HG03575 (cell line): ENCODE measurements around the gene HEYL.

ENCODE experiments used
- ATAC-seq: cut with Tn5 transposase; IDR thresholded peaks from one replicate; pipeline ENCODE4 v1.9.1; 2021; ENCODE audit not compliant: unreplicated experiment, insufficient number of reproducible peaks, low FRiP score; ENCODE audit errors: extremely low read depth

Gene HEYL

GRCh38 chr1:39639305-39640130 lies at the start of gene HEYL:
Gene HEYL (minus strand): TSS chr1:39639643. CDS start chr1:39639625, 18 bp downstream.
- ATAC-seq: no peak

DNA sequence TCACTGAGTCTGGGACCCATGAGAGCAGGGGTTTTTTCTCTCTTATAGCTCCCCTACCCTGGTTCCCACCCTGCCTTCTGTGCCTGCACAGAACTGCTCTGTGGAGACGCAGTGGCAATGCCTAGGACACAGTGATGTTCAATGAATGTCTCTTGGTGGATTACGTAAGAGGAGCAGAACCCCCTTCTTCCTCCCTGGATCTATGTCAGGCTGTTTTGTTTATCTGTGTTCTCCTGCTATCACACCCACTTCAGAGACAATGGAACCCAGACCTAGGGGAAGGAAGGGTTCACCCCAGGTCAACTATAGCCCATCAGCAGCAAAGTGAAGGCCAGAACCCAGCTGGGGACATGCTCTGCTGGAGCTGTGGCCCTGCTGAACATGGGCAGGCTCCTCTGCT lies 49.8 kb upstream of the HEYL start:
- ATAC-seq: no peak

GRCh38 chr1:39688706-39689105 lies 49.3 kb upstream of the HEYL start:
- ATAC-seq: no peak

- no peak for ATAC-seq
These were observed 47.8 kb upstream of the HEYL start for GRCh38 chr1:39687243-39687642.

- no peak for ATAC-seq
These were observed 45.6 kb upstream of the HEYL start for GRCh38 chr1:39685071-39685470.

- ATAC-seq: no peak
These were observed 44.8 kb upstream of the HEYL start for GRCh38 chr1:39684313-39684664.

DNA sequence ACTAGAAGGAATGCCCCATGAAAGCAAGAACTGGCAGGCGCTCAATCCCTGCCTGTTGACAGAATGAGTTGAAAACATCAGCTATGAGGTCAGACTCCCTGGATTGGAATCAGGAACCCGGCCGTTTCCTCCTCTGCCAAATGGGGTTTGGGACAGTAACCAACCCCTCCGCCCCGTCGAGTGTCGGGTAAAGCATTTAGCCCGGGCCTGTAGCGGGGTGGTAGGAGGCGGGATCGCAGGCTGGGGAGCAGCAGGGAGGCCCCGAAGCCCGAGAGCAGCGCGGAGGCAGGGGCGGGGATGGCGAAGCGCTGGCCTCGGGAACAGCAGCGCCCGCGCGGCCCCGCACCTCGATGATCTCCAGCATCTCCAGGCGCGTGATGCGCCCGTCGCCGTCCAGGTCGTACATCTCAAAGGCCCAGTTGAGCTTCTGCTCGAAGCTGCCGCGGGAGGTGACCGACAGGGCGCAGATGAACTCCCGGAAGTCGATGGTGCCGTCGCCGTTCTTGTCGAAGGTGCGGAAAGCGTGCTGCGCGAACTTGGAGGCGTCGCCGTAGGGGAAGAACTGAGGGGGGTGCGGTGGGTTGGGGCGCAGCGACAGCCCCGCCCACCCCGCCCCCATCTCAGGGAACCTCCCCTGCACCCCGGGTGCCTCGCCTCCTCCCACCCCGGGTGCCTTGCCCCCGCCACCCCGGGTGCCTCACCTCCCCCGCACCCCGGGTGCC lies 44.3 kb upstream of the HEYL start:
- no peak for ATAC-seq

DNA sequence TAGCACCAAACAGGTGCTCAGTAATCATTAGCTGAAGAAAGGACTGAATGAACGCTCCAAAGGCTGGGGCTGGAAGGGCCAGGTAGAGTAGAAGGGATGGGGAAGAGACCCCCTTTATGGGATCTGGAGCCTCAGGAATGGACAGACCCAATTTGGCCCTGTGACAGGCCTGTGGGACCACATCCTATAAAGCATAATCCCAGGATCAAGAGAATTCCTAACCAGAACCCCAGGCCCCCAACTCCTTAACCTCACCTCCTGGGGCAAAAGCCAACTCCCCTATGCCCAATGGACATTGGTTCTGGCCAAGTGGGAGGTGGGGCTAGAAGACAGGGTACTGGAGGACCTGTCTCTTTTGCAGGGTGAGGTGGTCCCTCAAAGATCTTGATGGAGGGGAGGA lies 42.6 kb upstream of the HEYL start:
- ATAC-seq: no peak

- no peak for ATAC-seq
These were observed 41.9 kb upstream of the HEYL start for GRCh38 chr1:39681294-39681693.

- ATAC-seq: no peak
These were observed 41.3 kb upstream of the HEYL start for GRCh38 chr1:39680751-39681150.

- no peak for ATAC-seq
These were observed 40.4 kb upstream of the HEYL start for GRCh38 chr1:39679821-39680220.

DNA sequence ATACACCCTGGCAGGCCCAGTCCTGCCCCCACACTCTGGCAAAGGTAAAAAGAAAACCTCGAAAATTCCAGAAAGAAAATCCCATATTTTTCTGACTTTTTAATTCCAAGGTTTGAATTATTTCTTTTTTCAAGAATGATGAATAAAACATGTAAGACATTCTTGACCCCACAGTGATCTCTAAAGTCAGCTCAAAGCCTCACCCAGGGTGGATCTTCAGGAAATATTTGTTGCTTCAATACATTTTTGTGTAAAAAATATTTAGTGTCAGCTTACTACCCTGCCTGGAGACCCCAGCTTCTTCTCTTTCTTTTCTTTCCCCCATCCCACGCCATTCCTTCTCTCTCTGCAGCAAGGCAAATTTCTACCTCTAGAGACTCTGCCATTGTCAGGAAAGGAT lies 39.4 kb upstream of the HEYL start:
- no peak for ATAC-seq

GRCh38 chr1:39677645-39678044 lies 38.2 kb upstream of the HEYL start:
- ATAC-seq: no peak

DNA sequence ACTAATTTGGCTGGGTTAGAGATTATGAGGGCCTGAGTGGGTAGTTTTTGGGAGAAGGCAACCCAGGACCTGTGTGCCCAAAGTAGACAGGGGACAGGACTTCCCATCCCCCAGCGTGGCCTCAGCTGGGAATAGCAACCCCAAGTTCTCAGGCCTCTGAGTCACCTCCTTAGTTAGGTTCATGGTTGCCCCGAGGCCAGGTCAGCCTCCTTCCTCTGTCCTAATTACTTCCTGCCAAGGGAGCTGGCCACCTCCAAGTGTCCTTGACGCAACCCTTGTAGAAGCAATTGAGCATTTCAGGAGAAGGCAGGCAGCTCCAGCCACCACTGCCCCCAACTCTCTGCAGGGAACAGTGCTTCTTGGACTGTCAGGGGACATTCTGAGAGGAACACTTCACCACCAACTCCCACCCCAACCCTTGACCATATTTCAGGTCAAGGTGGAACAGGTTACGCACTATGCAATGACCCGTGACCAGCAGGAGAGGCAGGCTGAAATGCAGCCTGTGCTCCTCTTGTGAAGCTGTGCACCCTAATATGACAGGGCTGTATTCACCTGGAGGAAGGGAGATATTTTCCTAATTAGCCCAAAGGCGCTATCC lies 37.6 kb upstream of the HEYL start:
- ATAC-seq: no peak

DNA sequence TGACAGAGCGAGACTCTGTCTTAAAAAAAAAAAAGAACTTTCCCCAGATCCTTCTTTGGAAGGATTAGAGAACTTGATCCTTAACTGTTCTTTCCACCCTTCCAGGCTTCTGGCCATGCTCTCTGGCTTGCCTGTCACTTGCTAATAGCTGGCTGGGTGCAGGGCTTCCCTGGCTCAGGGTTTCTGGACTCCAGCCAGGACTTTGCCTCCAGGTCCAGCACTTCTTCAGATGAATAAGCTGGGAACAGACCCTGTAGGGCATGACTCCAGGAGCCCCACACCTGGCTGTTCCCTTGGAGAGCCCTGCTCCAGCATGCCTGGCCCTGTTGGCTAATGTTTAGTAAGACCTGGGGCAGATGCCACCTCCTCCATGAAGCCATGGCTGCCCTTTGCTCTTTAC lies 35.8 kb upstream of the HEYL start:
- no peak for ATAC-seq

- no peak for ATAC-seq
These were observed 33.8 kb upstream of the HEYL start for GRCh38 chr1:39673215-39673614.

DNA sequence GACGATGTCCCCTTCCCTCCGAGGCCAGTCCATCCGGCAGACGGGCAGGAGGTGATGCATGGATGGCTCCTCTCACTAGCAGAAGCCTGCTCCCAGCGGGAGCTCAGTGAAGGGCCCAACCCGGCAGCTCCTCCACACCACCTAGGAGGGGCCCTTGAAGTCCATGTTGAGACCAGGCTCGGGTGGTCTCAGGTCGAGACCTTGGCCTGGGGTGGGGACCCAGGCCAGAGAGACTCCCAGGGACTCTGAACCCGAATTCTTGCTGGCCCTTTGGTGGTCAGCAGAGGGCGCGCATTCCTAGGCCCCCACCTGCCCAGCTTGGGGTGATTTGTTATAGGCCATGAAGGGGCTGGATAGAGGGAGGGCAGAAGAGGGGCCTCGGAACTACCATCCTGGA lies 33.1 kb upstream of the HEYL start:
- ATAC-seq: no peak

DNA sequence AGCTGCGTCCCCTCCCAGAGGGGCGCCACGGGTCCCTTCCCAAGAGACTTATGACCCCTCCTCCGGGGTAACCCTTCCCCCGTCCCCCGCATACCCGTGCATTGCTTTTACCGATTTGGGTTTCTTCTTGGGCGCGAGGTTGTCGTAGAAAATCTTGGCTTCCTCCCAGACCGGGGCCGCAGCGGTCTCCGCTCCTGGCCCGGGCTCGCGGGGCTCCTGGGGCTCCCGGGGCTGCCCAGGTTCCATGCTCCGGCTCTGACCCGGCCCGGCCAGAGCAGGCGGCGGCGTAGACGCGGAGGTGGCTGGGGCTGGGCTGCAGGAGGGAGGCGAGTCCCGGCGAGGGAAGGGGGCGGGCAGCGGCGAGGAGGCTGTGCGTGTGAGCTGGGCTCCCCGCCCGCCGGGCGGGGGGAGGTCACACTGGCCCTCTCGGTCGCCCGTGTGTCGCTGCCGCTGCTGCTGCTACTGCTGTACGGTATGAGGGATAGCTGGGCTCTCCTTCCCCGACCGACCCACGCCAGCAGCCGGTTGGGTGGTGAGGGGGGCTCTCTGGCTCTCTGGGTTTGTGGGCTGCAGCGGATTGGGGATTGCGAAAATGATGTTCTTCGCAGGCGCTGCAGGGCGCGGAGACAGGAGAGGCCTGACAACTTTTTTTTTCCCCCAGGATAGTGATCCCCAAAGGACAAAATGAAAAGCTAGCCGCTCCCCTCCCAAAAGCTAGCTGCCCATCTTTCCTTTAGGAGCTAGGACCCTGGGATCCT lies 32.5 kb upstream of the HEYL start, which contains the start of gene NT5C1A:
NT5C1A (minus strand) TSS at position 315 of the 758 bp plus-strand sequence; CDS start at position 246, 69 bp downstream.
- no peak for ATAC-seq

DNA sequence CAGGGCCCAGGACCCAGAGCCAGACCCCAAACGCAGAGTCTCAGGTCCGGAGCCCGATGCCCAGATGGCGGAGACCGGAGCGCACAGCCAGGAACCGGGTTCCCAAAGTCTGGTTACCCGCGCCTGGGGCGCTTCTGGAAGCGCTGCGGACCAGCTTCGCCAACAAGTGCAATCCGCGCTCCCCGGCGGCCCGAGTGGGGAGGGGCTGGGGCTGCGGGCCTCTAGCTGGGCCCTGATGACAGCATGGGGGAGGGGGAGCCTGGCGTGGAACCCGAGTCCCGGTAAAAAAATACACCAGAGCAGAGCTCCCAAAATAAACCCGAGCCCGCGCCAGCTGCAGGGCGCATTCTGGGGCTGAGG lies 32.0 kb upstream of the HEYL start:
- ATAC-seq: no peak
